OCI-LY3 (cell line): ENCODE results near the gene IMMP2L.
A peak's percentile ranks its signal among the peaks of the same experiment; 100 is the strongest.

Experiments
- H2AFZ ChIP-seq: fragments of 200-600, 300-600 bp; shearing (Covaris generic); 2 replicates; pipeline ENCODE4 v1.6.0; 2014; ENCODE audit warnings: antibody characterized with exemption, low read depth, low read length
- H3K27ac ChIP-seq: fragments of 200-600, 300-600 bp; sonication (generic); 2 replicates; pipeline ENCODE4 v1.5.1; 2014; ENCODE audit warnings: mild to moderate bottlenecking, low read length, moderate library complexity, mixed read lengths
- H3K27me3 ChIP-seq: fragments of 200-600, 300-600 bp; sonication (generic); 2 replicates; pipeline ENCODE4 v1.6.1; 2014; ENCODE audit warnings: low read depth, low read length, mixed read lengths
- H3K36me3 ChIP-seq: fragments of 200-600, 300-600 bp; sonication (generic); replicated peaks from 2 replicates; pipeline ENCODE3; 2014; ENCODE audit warnings: low read depth, low read length, mixed read lengths
- H3K4me1 ChIP-seq: fragments of 300-600, 200-600 bp; sonication (generic); 2 replicates; pipeline ENCODE4 v1.6.1; 2014; ENCODE audit warnings: low read length, mixed read lengths
- H3K4me2 ChIP-seq: fragments of 200-600, 300-600 bp; sonication (generic); 2 replicates; pipeline ENCODE4 v1.6.1; 2014; ENCODE audit warnings: low read length, mixed read lengths
- H3K4me3 ChIP-seq: fragments of 300-600, 200-600 bp; sonication (generic); 2 replicates; pipeline ENCODE4 v1.5.1; 2014; ENCODE audit warnings: antibody characterized with exemption, mild to moderate bottlenecking, low read length, moderate library complexity
- H3K79me2 ChIP-seq: fragments of 300-600, 200-600 bp; shearing (Covaris generic); 2 replicates; pipeline ENCODE4 v1.6.1; 2014; ENCODE audit warnings: mild to moderate bottlenecking, low read length, mixed read lengths
- H3K9ac ChIP-seq: fragments of 300-600, 200-600 bp; shearing (Covaris generic); 2 replicates; pipeline ENCODE4 v1.6.0; 2014; ENCODE audit warnings: mild to moderate bottlenecking, low read length, moderate library complexity
- H3K9me3 ChIP-seq: fragments of 200-600, 300-600 bp; shearing (Covaris generic); 2 replicates; pipeline ENCODE4 v1.6.1; 2014; ENCODE audit warnings: low read length, mixed read lengths; ENCODE audit not compliant: insufficient read depth
- H4K20me1 ChIP-seq: fragments of 200-600, 300-600 bp; sonication (generic); 2 replicates; pipeline ENCODE4 v1.6.1; 2016; ENCODE audit warnings: low read length, mixed read lengths; ENCODE audit not compliant: insufficient read depth
- CTCF ChIP-seq: fragments of 200-600, 300-600 bp; sonication (generic); IDR thresholded peaks from 2 replicates; pipeline ENCODE4 v1.5.1; 2014; ENCODE audit warnings: antibody characterized with exemption, low read length, low read depth
- EZH2phosphoT487 ChIP-seq: fragments of 200-600 bp; shearing (Covaris generic); IDR thresholded peaks from 2 replicates; pipeline ENCODE4 v1.6.1; 2018; ENCODE audit warnings: antibody characterized with exemption, mixed run types, low read depth

IMMP2L gene

GRCh38 chr7:111098926-111099250 lies 463.4 kb downstream of the IMMP2L start:
- Histone ChIP-seq H3K4me1 (peaks cover 14% of the 10 kb centered on the region), H3K9ac (no peak overlapping the region), H3K27me3 (no peaks in the 10 kb centered on the region), H3K79me2 (no peaks in the 10 kb centered on the region), H3K9me3 (no peaks in the 10 kb centered on the region), H3K4me3 (no peak overlapping the region), H4K20me1 (no peaks in the 10 kb centered on the region), H2AFZ (no peak overlapping the region), H3K27ac (no peak overlapping the region), H3K4me2 (no peak overlapping the region), H3K36me3 (no peaks in the 10 kb centered on the region)
- TF ChIP-seq CTCF (no peak), EZH2phosphoT487 (no peak)

- Histone ChIP-seq H3K27me3 (no peaks in the 10 kb centered on the region), H2AFZ (no peak overlapping the region), H3K27ac (no peak overlapping the region), H3K4me2 (peak overlapping the region; percentile 48), H3K4me3 (no peak overlapping the region), H3K4me1 (peaks cover 8% of the 10 kb centered on the region), H4K20me1 (no peaks in the 10 kb centered on the region), H3K9ac (no peak overlapping the region), H3K36me3 (no peaks in the 10 kb centered on the region), H3K9me3 (no peaks in the 10 kb centered on the region), H3K79me2 (no peaks in the 10 kb centered on the region)
- no peak for TF ChIP-seq EZH2phosphoT487
- TF ChIP-seq CTCF = peak; percentile 86
These were observed 464.0 kb downstream of the IMMP2L start for GRCh38 chr7:111098011-111098925.

- Histone ChIP-seq H3K36me3 (no peaks in the 10 kb centered on the region), H3K4me3 (no peak overlapping the region), H3K9ac (no peak overlapping the region), H3K27me3 (0 out of 2 replicates have a peak, but pooled peaks cover 2% of the 10 kb centered on the region), H3K79me2 (no peaks in the 10 kb centered on the region), H4K20me1 (no peaks in the 10 kb centered on the region), H3K9me3 (no peaks in the 10 kb centered on the region), H3K27ac (no peak overlapping the region), H3K4me1 (peaks cover 6% of the 10 kb centered on the region), H3K4me2 (no peak overlapping the region), H2AFZ (no peak overlapping the region)
- TF ChIP-seq EZH2phosphoT487 (no peak), CTCF (no peak)
These were observed 465.3 kb downstream of the IMMP2L start for GRCh38 chr7:111096997-111097396.

- Histone ChIP-seq H3K9me3 (no peaks in the 10 kb centered on the region), H3K9ac (no peak overlapping the region), H3K79me2 (no peaks in the 10 kb centered on the region), H4K20me1 (no peaks in the 10 kb centered on the region), H3K36me3 (no peaks in the 10 kb centered on the region), H3K27me3 (0 out of 2 replicates have a peak, but pooled peaks cover 9% of the 10 kb centered on the region), H3K4me1 (peaks cover 6% of the 10 kb centered on the region), H2AFZ (no peak overlapping the region), H3K4me3 (no peak overlapping the region), H3K27ac (no peak overlapping the region), H3K4me2 (no peak overlapping the region)
- TF ChIP-seq CTCF (no peak), EZH2phosphoT487 (no peak)
These were observed 467.9 kb downstream of the IMMP2L start for GRCh38 chr7:111094419-111094818.
